Spinal cord (tissue), 10 donors: Measurements from ENCODE around the gene SAFB. TPM values are rescaled to one million over a fixed set of nuclear protein-coding genes. Genes with fewer than 3 reads are reported as not detected.

Experiments used
- DNase-seq, 6 donors: peaks; one replicate each; pipeline versions ENCODE4 v3.0.0 to v3.0.0-alpha.2; 2013 to 2015; ENCODE audit warnings: low spot score in 6 of 6, low read depth in 4 of 6
- H3K27ac ChIP-seq: one replicate; pipeline ENCODE4 v1.5.1; 2013; ENCODE audit warnings: low read depth, low read length, control low read depth
- H3K27me3 ChIP-seq: one replicate; pipeline ENCODE4 v1.6.1; 2013; ENCODE audit warnings: low read length; ENCODE audit not compliant: control insufficient read depth, insufficient read depth
- H3K36me3 ChIP-seq: one replicate; pipeline ENCODE4 v1.6.1; 2013; ENCODE audit warnings: low read length; ENCODE audit not compliant: control insufficient read depth, insufficient read depth
- H3K4me1 ChIP-seq: one replicate; pipeline ENCODE4 v1.6.1; 2013; ENCODE audit warnings: low read length; ENCODE audit not compliant: control insufficient read depth, insufficient read depth
- H3K4me3 ChIP-seq: one replicate; pipeline ENCODE4 v1.5.1; 2013; ENCODE audit warnings: low read depth, low read length, control low read depth
- H3K9me3 ChIP-seq: one replicate; pipeline ENCODE4 v1.6.1; 2013; ENCODE audit warnings: low read length; ENCODE audit not compliant: control insufficient read depth, insufficient read depth
- WGBS: methylation state at CpG from one replicate; pipeline ENCODE4 v1.1.5; 2013; ENCODE audit warnings: missing lambda C conversion rate; ENCODE audit not compliant: insufficient coverage; 5-methylcytosine and 5-hydroxymethylcytosine counted together
- polyA plus RNA-seq, 2 donors: library from polyadenylated mRNA; unstranded; fragments of 120-200 nt; gene quantifications; one replicate each; pipeline ENCODE4 v1.2.1, GENCODE V29; 2013; ENCODE audit not compliant: insufficient read length in 2 of 2
- total RNA-seq, 2 donors: library from RNA; depleted of rRNA in 1 of 2; stranded (reverse); fragments of 120-200 nt in 1 of 2; fragments of >200 nt in 1 of 2; gene quantifications; one replicate each; pipeline versions ENCODE4 v1.2.3 to v1.2.4, GENCODE V29; 2013 to 2014
- donor health status: healthy.

SAFB gene
- total and polyA plus RNA-seq, 4 donors = 46.2 to 162 (median 99.0) TPM

DNA sequence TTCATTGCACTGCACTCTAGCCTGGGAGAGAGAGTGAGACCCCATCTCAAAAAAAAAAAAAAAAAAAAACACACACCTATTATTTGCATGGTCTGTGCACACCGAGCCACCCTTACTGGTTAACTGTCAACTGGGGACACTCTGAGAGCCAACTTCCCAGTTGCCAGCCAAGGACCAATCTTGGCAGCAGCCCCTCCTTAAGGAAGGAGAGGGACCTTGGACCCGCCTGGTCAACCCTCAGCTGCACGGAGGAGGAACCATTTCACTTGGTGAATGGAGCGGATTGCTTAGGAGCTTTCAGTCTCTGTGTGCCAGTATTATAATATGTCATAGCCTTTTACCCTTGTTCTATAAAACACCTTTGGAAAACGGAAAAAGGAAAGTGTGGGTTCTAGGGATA is 32.5 kb downstream of the SAFB start:
- peaks cover 95% of the 10 kb centered on the region for H3K36me3 ChIP-seq
- no peaks in the 10 kb centered on the region for H3K9me3 ChIP-seq
- H3K4me3 ChIP-seq = no peak overlapping the region
- H3K27me3 ChIP-seq = no peaks in the 10 kb centered on the region
- no peak overlapping the region for H3K27ac ChIP-seq
- DNase-seq = no peak
- H3K4me1 ChIP-seq = no peaks in the 10 kb centered on the region
- WGBS = 100% methylated on average over 1 of the region's 5 CpGs

DNA sequence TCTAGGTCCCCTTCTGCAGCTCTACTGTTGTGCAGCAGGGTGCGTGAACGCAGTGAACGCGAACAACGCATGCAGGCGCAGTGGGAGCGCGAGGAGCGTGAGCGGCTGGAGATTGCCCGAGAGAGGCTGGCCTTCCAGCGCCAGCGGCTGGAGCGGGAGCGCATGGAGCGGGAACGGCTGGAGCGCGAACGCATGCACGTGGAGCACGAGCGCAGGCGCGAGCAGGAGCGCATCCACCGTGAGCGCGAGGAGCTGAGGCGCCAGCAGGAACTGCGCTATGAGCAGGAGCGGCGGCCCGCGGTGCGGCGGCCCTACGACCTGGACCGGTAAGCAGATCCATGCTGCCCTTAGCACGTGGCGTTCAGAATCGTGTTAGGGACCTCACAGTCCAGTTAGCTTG is 38.6 kb downstream of the SAFB start:
- H3K4me3 ChIP-seq = no peak overlapping the region
- WGBS = 98% methylated on average over 42 of the region's 42 CpGs
- peaks cover 98% of the 10 kb centered on the region for H3K36me3 ChIP-seq

DNA sequence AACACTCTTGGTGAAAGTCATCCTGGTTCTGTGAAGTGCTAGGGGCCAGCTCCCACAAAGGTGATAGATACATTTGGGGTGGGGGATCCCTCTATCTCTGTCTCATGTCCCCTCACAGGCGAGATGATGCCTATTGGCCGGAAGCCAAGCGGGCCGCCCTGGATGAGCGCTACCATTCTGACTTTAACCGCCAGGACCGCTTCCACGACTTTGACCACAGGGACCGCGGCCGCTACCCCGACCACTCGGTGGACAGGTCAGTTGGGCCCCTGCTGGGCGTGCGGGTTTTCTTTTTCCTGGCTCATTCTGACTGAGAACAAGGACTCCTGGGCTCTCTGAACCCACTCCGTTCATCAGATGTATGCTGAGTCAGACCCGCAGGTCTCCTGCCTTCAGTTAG is 41.0 kb downstream of the SAFB start:
- no peak overlapping the region for H3K4me3 ChIP-seq
- H3K36me3 ChIP-seq = peaks cover 98% of the 10 kb centered on the region
- WGBS = 92% methylated on average over 17 of the region's 17 CpGs
- no peak overlapping the region for H3K27ac ChIP-seq
- DNase-seq = no peak
- no peaks in the 10 kb centered on the region for H3K9me3 ChIP-seq
- H3K27me3 ChIP-seq = no peaks in the 10 kb centered on the region
- H3K4me1 ChIP-seq = no peaks in the 10 kb centered on the region

More for the DNA sequence above, 38.6 kb downstream of the SAFB start:
- Histone ChIP-seq H3K4me1 (no peaks in the 10 kb centered on the region), H3K27me3 (no peaks in the 10 kb centered on the region), H3K27ac (no peak overlapping the region), H3K9me3 (no peaks in the 10 kb centered on the region)
- DNase-seq = no peak

DNA sequence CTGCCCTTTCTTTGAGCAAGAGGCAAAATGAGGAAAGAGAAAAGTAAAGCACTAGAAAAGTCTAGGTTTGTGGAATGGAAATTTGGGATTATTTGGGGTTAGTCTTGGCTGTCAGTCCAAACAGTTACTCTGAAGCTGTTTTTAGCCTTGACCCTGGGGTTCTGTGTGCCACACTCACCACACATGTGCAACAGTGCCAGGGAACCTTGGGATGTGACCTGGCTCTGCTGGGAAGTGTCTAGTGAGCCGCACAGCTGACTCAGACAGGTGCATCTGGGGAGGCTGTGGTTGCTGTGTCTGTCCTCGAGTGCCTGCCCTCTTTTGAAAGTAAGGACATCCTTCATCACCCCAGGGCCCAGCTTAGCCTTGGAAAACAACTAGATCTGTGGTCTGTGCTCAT is 41.6 kb downstream of the SAFB start:
- no peaks in the 10 kb centered on the region for H3K27me3 ChIP-seq
- no peak for DNase-seq
- no peaks in the 10 kb centered on the region for H3K4me1 ChIP-seq
- peaks cover 98% of the 10 kb centered on the region for H3K36me3 ChIP-seq
- H3K4me3 ChIP-seq = no peak overlapping the region
- 93% methylated on average over 2 of the region's 2 CpGs for WGBS
- H3K27ac ChIP-seq = no peak overlapping the region
- no peaks in the 10 kb centered on the region for H3K9me3 ChIP-seq

DNA sequence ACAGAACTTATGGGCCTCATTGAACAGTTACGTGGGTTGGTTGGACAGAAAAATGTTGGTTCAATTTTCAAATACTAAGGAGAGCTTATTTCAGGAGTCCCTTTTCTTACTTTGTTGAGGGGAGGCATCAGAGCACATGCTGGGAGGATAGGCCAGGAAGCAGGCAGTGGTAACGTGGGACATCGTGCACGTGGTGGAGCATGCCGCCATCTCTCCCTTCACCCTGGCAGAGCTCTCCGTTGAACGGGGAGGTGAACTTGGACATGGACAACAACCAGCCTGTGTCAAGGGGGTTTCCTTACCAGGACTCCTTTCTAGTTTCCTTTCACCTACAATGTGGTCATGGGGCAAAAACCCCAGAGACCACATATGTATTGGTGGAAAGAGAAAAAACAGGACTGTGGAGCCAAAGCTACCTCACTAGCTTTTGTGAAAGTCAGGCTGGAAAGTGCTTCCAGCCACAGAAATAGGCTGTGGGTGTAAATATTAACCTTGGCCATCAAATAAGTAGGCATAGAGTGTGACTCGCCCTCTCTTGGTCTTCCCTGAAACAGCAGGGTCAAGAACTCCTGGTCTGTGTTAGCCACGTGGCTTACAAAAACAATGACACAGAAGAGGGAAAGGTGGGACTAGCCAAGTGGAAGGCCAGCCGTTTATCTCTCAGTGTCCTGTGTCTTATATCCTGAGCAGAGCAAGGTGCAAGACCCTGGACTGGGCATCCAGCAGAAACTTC is 43.1 kb downstream of the SAFB start:
- Histone ChIP-seq H3K36me3 (peaks cover 94% of the 10 kb centered on the region), H3K9me3 (no peaks in the 10 kb centered on the region), H3K27me3 (no peaks in the 10 kb centered on the region), H3K4me3 (no peak overlapping the region), H3K27ac (no peak overlapping the region), H3K4me1 (no peaks in the 10 kb centered on the region)
- DNase-seq = no peak
- 89% methylated on average over 9 of the region's 10 CpGs for WGBS

DNA sequence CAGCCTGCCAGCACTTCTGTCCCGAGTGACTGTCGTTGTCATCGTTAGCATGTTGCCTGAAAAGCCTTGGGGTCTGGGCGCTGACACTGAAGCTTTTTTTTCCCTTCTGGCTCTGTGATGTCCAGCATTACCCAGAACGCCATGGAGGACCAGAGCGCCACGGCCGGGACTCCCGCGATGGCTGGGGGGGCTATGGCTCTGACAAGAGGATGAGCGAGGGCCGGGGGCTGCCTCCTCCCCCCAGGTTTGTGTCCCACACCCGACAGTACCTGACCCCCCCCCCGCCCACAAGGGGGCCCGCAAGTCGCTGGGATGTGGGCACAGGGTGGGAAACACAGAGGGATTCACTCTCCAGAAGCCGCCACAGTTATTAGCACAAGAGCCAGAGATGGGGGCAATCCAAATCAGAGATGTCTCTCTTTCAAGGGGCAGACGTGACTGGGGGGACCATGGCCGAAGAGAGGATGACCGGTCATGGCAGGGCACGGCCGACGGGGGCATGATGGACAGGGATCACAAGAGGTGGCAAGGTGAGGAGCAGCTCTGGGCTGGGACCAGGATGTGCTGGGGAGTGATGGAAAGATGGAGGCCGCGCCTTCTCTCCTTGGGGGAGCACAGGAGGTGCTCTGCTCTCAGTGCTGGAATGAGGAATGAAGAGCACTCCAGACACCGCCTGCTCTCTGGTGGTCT is 44.2 kb downstream of the SAFB start:
- 93% methylated on average over 19 of the region's 26 CpGs for WGBS
- no peaks in the 10 kb centered on the region for H3K27me3 ChIP-seq
- no peak overlapping the region for H3K4me3 ChIP-seq
- H3K4me1 ChIP-seq = no peaks in the 10 kb centered on the region
- no peaks in the 10 kb centered on the region for H3K9me3 ChIP-seq
- no peak overlapping the region for H3K27ac ChIP-seq
- DNase-seq = no peak
- peaks cover 93% of the 10 kb centered on the region for H3K36me3 ChIP-seq

DNA sequence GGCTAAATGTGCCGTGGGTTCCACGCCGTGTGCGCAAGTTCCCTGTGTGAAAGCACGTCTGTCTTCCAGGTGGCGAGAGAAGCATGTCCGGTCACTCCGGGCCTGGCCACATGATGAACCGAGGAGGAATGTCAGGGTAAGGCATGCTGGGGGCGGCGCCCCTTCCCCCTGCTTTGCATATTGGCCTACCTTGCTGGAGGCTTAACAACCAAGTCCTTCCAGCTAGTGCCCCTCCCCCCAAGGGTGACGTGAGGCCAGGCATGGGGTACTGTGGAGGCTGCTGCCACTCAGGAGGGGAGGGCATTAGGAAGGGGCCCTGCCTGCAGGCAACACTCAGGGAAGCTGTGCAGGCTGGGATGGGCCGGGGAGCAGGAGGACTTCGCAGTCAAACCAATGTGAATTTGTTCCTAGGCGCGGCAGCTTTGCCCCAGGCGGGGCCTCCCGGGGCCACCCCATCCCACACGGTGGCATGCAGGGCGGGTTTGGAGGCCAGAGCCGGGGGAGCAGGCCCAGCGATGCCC is 44.9 kb downstream of the SAFB start:
- no peak overlapping the region for H3K4me3 ChIP-seq
- no peaks in the 10 kb centered on the region for H3K9me3 ChIP-seq
- H3K27me3 ChIP-seq = no peaks in the 10 kb centered on the region
- no peak overlapping the region for H3K27ac ChIP-seq
- WGBS = 79% methylated on average over 15 of the region's 22 CpGs
- H3K4me1 ChIP-seq = no peaks in the 10 kb centered on the region
- DNase-seq = no peak
- peaks cover 87% of the 10 kb centered on the region for H3K36me3 ChIP-seq

DNA sequence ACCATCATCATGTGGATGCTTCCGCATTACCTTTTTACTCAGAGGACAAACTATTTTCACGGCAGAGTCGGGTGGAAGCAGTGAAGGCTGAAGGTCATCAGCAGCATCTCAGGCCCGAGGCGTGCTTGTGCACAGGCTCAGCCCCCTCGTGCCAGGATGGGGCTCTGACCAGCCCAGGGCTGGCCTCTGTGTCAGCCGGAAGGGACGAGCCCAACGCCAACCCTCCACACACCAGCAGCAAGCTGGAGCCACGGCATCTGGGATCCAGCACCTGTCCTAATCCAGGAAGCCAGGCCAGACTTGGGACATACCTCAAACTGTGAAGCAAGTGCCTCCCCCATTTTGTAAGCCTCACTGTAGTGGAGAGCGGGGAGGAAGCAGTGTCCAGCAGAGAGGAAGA is 46.3 kb downstream of the SAFB start:
- 98% methylated on average over 10 of the region's 11 CpGs for WGBS
- no peaks in the 10 kb centered on the region for H3K27me3 ChIP-seq
- H3K36me3 ChIP-seq = peaks cover 83% of the 10 kb centered on the region
- DNase-seq = no peak
- no peak overlapping the region for H3K27ac ChIP-seq
- no peak overlapping the region for H3K4me3 ChIP-seq
- no peaks in the 10 kb centered on the region for H3K4me1 ChIP-seq
- no peaks in the 10 kb centered on the region for H3K9me3 ChIP-seq

DNA sequence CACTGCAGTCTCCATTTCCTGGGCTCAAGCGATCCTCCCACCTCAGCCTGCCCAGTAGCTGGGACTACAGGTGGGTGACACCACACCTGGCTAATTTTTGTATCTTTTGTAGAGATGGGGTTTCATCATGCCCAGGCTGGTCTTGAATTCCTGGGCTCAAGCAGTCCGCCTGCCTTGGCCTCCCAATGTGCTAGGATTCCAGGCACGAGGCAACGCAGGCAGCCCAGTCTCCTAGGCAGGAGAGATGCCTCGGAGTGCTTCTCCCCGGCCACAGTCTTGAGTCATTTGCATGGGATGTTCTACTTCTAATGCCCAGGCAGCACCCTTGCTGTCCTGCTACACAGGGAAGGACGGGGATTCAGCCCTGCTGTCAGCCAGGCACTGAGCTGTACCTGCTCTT is 48.7 kb downstream of the SAFB start:
- H3K4me1 ChIP-seq = peaks cover 3% of the 10 kb centered on the region
- H3K27ac ChIP-seq = no peak overlapping the region
- WGBS = 95% methylated on average over 6 of the region's 7 CpGs
- no peak for DNase-seq
- H3K36me3 ChIP-seq = peaks cover 76% of the 10 kb centered on the region
- H3K9me3 ChIP-seq = no peaks in the 10 kb centered on the region
- H3K27me3 ChIP-seq = no peaks in the 10 kb centered on the region
- no peak overlapping the region for H3K4me3 ChIP-seq
